K562 (cell line): Measurements from ENCODE around the gene MAP3K7. TPM values are rescaled to one million over a fixed set of nuclear protein-coding genes. Genes with fewer than 3 reads are reported as not detected.

Experiments
- AFF4 ChIP-seq: sonication (generic); formaldehyde crosslinking; IDR thresholded peaks from 2 replicates; pipeline ENCODE4 v1.8.0; 2023; ENCODE audit warnings: mild to moderate bottlenecking, missing genetic modification reagents
- E2F6 ChIP-seq, 2 experiments: IDR thresholded peaks; 2 replicates each; pipeline ENCODE4 v1.6.1; 2011; ENCODE audit warnings: borderline replicate concordance in 1 of 2, control low read depth in 1 of 2, low read depth in 1 of 2, low read length in 1 of 2, mild to moderate bottlenecking in 1 of 2, mixed read lengths in 1 of 2, moderate library complexity in 1 of 2; ENCODE audit not compliant: insufficient read depth in 1 of 2, insufficient read length in 1 of 2, poor library complexity in 1 of 2, severe bottlenecking in 1 of 2; ENCODE audit errors: extremely low read depth in 1 of 2
- FOXA3 ChIP-seq, 2 experiments: fragments of 450-650 bp in 1 of 2; sonication (generic) in 1 of 2; formaldehyde crosslinking; IDR thresholded peaks in 1 of 2; conservative IDR thresholded peaks in 1 of 2; 2 replicates each; pipeline versions ENCODE4 v1.4.0 to v1.8.0; 2020 to 2022; ENCODE audit warnings: mild to moderate bottlenecking in 2 of 2, missing genetic modification reagents in 1 of 2
- PURB ChIP-seq: sonication (generic); formaldehyde crosslinking; IDR thresholded peaks from 2 replicates; pipeline ENCODE4 v1.9.0; 2021; ENCODE audit warnings: low read depth, mild to moderate bottlenecking, missing genetic modification reagents
- RBFOX2 ChIP-seq: fragments of 200-400 bp; formaldehyde crosslinking; IDR thresholded peaks from 2 replicates; pipeline ENCODE4 v1.6.1; 2017; ENCODE audit warnings: low read depth, mild to moderate bottlenecking, low read length, moderate library complexity
- ZBTB9 ChIP-seq: fragments of 450-650 bp; formaldehyde crosslinking; IDR thresholded peaks from 2 replicates; pipeline ENCODE4 v1.4.0; 2020; ENCODE audit warnings: mild to moderate bottlenecking, moderate library complexity
- ZFP36 ChIP-seq: fragments of 150-350 bp; IDR thresholded peaks from 2 replicates; pipeline ENCODE4 v1.6.1; 2018; ENCODE audit warnings: low read length, low read depth; ENCODE audit not compliant: partially characterized antibody
- polyA plus RNA-seq, 8 experiments: library from polyadenylated mRNA; depleted of rRNA in 4 of 8; stranded (reverse) in 5 of 8; unstranded in 3 of 8; fragments of >200 nt; fragmentation: Nextera tagmentation in 2 of 8; fragmentation: Illumina TruSeq in 1 of 8; extraction: Ambion mirVana in 2 of 8; extraction: Trizol in 1 of 8; gene quantifications; 2 replicates each; pipeline versions ENCODE4 v1.2.1 to v1.2.3, GENCODE V29; 2011 to 2014; ENCODE audit warnings: inconsistent platforms in 1 of 8, missing spikeins in 1 of 8
- total RNA-seq, 7 experiments: library from RNA; depleted of rRNA in 6 of 7; stranded (reverse); fragments of >200 nt in 6 of 7; fragmentation: Illumina TruSeq in 2 of 7; extraction: Trizol in 2 of 7; gene quantifications; 2 replicates each; pipeline versions ENCODE4 v1.2.1 to v1.2.3, GENCODE V29; 2011 to 2021; ENCODE audit warnings: low replicate concordance in 1 of 7
- TF ChIP-seq, protein P1 (sequence below): sonication (generic); formaldehyde crosslinking; IDR thresholded peaks from 2 replicates; pipeline ENCODE4 v1.9.0; 2022; ENCODE audit warnings: mild to moderate bottlenecking, missing genetic modification reagents

Gene MAP3K7
- total and polyA plus RNA-seq, 9 of the 15 experiments (the other 6 are each of a cell fraction or from before 2014, with no cell fraction given) = 13.4 to 60.9 (median 34.8) TPM

DNA sequence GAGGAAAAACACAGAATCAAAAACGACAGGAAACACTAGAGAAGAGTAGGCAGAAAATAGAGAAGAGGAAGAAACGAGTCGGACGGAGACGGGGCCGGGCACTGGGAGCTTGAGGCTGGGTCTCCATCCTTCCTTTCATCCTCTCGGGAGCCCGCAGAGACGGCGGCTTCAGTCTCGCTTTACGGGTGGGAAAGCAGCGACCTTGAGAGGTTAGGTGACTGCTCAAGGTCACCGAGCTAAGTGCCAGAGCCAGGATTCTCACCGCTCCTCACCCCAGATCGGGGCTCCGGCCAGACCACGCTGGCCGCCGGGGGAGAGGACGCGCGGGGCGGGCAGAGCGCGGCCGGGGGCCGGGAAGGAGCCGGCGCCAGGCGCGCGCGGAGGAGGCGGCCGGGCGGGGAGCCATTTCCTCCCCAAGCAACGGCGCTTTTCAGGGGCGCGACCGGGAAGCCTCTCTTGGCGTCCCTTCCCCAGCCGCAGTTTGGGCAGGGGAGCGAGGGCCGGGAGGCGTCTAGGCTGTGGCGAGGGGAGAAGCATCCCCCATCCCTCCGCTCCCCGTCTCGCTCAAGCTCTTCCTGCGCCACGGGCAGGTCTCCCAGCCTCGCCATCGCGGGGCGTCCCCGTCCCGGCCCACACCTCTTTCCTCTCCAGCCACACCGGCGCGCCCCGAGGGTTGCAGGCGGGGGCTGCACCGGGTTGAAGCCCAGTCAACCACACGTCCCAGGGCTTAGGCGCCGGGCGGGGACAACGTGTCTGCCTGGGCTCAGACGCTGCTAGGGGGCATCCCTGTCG lies 24.1 kb upstream of the MAP3K7 start (continued):
- TF ChIP-seq FOXA3 (CRISPR knock-in tag; conservative IDR thresholded peaks at IDR 0.05 in 1 of 2, IDR thresholded peaks at IDR 0.05 in 1 of 2) = no peak
- TF ChIP-seq ZBTB9 (CRISPR knock-in tag) = 0 out of 2 replicates have a peak, but pooled peaks have one; percentile 42
- TF ChIP-seq RBFOX2 = peak; percentile 75
- 0 out of 2 replicates have a peak, but pooled peaks have one; percentile 23 for TF ChIP-seq AFF4 (CRISPR knock-in tag)
- TF ChIP-seq E2F6 (IDR thresholded peaks at IDR 0.05; ENCODE audit: borderline replicate concordance in 1 of 2, extremely low read depth in 1 of 2, insufficient read depth in 1 of 2, insufficient read length in 1 of 2, low read depth in 1 of 2, low read length in 1 of 2, poor library complexity in 1 of 2, severe bottlenecking in 1 of 2) = peak in 1 of 2 experiments; percentile 13
- TF ChIP-seq, protein P1, sequence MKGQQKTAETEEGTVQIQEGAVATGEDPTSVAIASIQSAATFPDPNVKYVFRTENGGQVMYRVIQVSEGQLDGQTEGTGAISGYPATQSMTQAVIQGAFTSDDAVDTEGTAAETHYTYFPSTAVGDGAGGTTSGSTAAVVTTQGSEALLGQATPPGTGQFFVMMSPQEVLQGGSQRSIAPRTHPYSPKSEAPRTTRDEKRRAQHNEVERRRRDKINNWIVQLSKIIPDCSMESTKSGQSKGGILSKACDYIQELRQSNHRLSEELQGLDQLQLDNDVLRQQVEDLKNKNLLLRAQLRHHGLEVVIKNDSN (CRISPR knock-in tag) = no peak
- no peak for TF ChIP-seq ZFP36
- no peak for TF ChIP-seq PURB
